Glutamatergic neuron (in vitro differentiated cells): ENCODE results near the gene RCOR1. TPM values are rescaled to one million over a fixed set of nuclear protein-coding genes. Genes with fewer than 3 reads are reported as not detected.

Experiments
- DNase-seq: peaks from one replicate; pipeline ENCODE4 v3.0.0; 2022
- H3K27ac Mint-ChIP-seq: one replicate; pipeline ENCODE4 v1.8.0; 2020; ENCODE audit warnings: mild to moderate bottlenecking, mixed read lengths, inconsistent platforms; ENCODE audit not compliant: unreplicated experiment
- H3K27me3 Mint-ChIP-seq: one replicate; pipeline ENCODE4 v1.8.0; 2020; ENCODE audit warnings: mild to moderate bottlenecking, moderate library complexity, mixed read lengths, inconsistent platforms; ENCODE audit not compliant: unreplicated experiment
- H3K36me3 Mint-ChIP-seq: one replicate; pipeline ENCODE4 v1.8.0; 2020; ENCODE audit warnings: mild to moderate bottlenecking, mixed read lengths, inconsistent platforms; ENCODE audit not compliant: unreplicated experiment
- H3K4me1 Mint-ChIP-seq: one replicate; pipeline ENCODE4 v1.8.0; 2020; ENCODE audit warnings: mild to moderate bottlenecking, low read depth, mixed read lengths, inconsistent platforms; ENCODE audit not compliant: unreplicated experiment
- H3K4me3 Mint-ChIP-seq: one replicate; pipeline ENCODE4 v1.8.0; 2020; ENCODE audit warnings: mild to moderate bottlenecking, mixed read lengths, inconsistent platforms; ENCODE audit not compliant: unreplicated experiment
- H3K9me3 Mint-ChIP-seq: one replicate; pipeline ENCODE4 v1.8.0; 2020; ENCODE audit warnings: mild to moderate bottlenecking, moderate library complexity, mixed read lengths, inconsistent platforms; ENCODE audit not compliant: unreplicated experiment
- total RNA-seq: library from RNA; stranded (reverse); fragmentation: NEBNext Ultra II Directional; extraction: Animal tissue kit (Norgen Biotek cat#: 25700); gene quantifications from one replicate; pipeline ENCODE4 v1.2.1, GENCODE V29; 2021; ENCODE audit not compliant: unreplicated experiment
- TF ChIP-seq, protein P1 (sequence below): fragments of 200-600 bp; sonication (generic); IDR thresholded peaks from one replicate; pipeline ENCODE4 v1.5.0; 2021; ENCODE audit not compliant: partially characterized antibody, unreplicated experiment

The RCOR1 gene
- total RNA-seq, 1 donor from 2014 or later, result 14.3 TPM

GRCh38 chr14:102594514-102595175 lies 2.2 kb downstream of the RCOR1 start:
- Mint-ChIP-seq H3K27me3 (peaks cover 7% of the 10 kb centered on the region), H3K4me1 (peaks cover 12% of the 10 kb centered on the region), H3K27ac (no peak overlapping the region), H3K36me3 (no peaks in the 10 kb centered on the region), H3K4me3 (peak overlapping the region; percentile 87), H3K9me3 (peaks cover 9% of the 10 kb centered on the region)
- peak; percentile 74 for DNase-seq
- TF ChIP-seq, protein P1, sequence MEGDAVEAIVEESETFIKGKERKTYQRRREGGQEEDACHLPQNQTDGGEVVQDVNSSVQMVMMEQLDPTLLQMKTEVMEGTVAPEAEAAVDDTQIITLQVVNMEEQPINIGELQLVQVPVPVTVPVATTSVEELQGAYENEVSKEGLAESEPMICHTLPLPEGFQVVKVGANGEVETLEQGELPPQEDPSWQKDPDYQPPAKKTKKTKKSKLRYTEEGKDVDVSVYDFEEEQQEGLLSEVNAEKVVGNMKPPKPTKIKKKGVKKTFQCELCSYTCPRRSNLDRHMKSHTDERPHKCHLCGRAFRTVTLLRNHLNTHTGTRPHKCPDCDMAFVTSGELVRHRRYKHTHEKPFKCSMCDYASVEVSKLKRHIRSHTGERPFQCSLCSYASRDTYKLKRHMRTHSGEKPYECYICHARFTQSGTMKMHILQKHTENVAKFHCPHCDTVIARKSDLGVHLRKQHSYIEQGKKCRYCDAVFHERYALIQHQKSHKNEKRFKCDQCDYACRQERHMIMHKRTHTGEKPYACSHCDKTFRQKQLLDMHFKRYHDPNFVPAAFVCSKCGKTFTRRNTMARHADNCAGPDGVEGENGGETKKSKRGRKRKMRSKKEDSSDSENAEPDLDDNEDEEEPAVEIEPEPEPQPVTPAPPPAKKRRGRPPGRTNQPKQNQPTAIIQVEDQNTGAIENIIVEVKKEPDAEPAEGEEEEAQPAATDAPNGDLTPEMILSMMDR, result peak; percentile 80

- H3K4me3 Mint-ChIP-seq, result no peak overlapping the region
- no peaks in the 10 kb centered on the region for H3K4me1 Mint-ChIP-seq
- H3K9me3 Mint-ChIP-seq, result no peaks in the 10 kb centered on the region
- no peak for DNase-seq
- no peaks in the 10 kb centered on the region for H3K36me3 Mint-ChIP-seq
- no peak overlapping the region for H3K27ac Mint-ChIP-seq
- peaks cover 2% of the 10 kb centered on the region for H3K27me3 Mint-ChIP-seq
- TF ChIP-seq, protein P1, result no peak
These were observed 9.0 kb downstream of the RCOR1 start for GRCh38 chr14:102601378-102601925.

GRCh38 chr14:102602421-102603292 lies 10.2 kb downstream of the RCOR1 start:
- H3K9me3 Mint-ChIP-seq, result no peaks in the 10 kb centered on the region
- H3K27me3 Mint-ChIP-seq, result peaks cover 2% of the 10 kb centered on the region
- no peaks in the 10 kb centered on the region for H3K4me1 Mint-ChIP-seq
- no peaks in the 10 kb centered on the region for H3K36me3 Mint-ChIP-seq
- TF ChIP-seq, protein P1, result no peak
- no peak overlapping the region for H3K27ac Mint-ChIP-seq
- no peak for DNase-seq
- no peak overlapping the region for H3K4me3 Mint-ChIP-seq

GRCh38 chr14:102603293-102603907 lies 11.0 kb downstream of the RCOR1 start:
- no peaks in the 10 kb centered on the region for H3K9me3 Mint-ChIP-seq
- H3K27ac Mint-ChIP-seq, result no peak overlapping the region

More at GRCh38 chr14:102603293-102603907, 11.0 kb downstream of the RCOR1 start:
- Mint-ChIP-seq H3K27me3 (peaks cover 2% of the 10 kb centered on the region), H3K4me1 (no peaks in the 10 kb centered on the region), H3K36me3 (no peaks in the 10 kb centered on the region), H3K4me3 (no peak overlapping the region)
- TF ChIP-seq, protein P1, result no peak
- no peak for DNase-seq
